NAMALWA (cell line): ENCODE results near the gene COL20A1.
"Not testable (repeated sequence)": the region's sequence is repeated elsewhere in the genome, so short reads cannot be mapped to it uniquely, and the experiment has no call there.

ENCODE experiments used
- DNase-seq: peaks from one replicate; pipeline ENCODE4 v3.0.0-alpha.2; 2015; ENCODE audit warnings: low spot score

COL20A1 gene

DNA sequence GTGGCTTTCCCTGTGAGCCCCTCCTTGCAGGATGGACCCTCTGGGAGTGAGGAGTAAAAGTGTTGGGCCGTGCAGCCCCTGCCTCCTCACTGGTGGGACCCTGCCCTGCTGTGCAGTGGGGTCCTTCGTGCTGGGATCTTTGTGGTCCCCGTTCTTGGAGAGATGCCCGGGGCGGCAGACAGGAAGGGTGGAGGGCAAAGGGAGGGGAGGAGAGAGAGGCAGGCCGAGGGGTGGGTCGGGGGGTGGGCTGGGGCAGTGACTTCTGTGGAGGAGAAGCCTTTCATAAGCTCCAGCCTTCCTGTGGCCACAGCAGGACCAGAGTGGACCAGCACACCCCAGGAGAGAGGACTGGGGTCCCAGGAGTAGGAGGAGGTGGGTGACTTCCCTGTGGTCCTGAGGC is at the start of gene COL20A1:
COL20A1 (plus strand) TSS at position 283 of the 400 bp plus-strand sequence. CDS start 1,922 bp downstream, outside the sequence.
- no peak for DNase-seq

DNA sequence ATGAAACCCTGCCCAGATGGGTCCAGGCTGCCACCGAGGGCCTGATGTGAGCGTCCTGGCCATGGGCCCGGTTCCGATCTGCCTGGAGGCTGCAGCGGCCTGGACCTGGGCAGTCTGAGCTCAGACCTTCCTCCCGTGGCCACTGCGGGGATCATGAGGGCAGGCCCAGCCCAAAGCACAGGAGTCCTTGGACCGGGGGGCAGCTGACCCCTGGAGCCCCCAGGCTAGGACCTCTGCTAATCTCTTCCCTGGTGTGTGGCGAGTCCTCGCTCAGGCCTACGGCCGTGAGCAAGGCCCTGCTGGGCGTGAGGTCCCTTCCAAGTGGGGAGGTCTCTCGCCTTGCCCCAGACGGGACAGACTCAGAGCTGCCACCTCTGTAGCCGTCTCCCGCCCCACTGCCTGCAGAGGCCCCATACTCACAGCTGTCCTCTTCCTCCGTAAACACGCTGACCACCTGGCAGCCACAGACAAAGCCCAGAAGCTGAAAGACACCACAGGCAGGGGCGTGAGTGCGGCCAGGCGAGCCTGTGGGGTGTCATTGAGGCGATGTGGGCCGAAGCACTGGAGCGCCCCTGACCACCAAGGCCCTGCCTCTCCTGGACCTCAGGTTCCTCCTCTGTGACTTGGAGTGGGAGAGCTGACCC is 49.3 kb upstream of the COL20A1 start:
- DNase-seq, result no peak

DNA sequence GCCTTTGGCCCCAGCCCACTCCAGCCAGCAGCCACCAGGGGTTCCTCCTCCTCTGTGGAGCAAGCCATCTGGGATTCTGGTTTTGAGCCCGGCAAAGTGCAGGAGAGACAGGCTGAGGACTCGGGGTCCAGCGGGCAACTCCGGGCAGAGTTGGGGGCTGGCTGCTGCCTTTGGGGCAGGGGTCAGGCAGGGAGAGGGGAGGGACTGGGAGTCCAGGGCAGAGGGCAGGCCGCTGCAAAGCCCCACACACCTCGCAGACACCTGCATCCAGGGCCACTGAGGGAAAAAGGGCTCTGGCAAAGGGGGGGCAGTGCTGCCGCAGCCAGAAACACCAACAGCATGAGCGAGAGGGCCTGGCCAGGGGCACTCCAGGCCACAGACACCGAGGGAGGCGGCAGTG is 48.5 kb upstream of the COL20A1 start:
- no peak for DNase-seq

DNA sequence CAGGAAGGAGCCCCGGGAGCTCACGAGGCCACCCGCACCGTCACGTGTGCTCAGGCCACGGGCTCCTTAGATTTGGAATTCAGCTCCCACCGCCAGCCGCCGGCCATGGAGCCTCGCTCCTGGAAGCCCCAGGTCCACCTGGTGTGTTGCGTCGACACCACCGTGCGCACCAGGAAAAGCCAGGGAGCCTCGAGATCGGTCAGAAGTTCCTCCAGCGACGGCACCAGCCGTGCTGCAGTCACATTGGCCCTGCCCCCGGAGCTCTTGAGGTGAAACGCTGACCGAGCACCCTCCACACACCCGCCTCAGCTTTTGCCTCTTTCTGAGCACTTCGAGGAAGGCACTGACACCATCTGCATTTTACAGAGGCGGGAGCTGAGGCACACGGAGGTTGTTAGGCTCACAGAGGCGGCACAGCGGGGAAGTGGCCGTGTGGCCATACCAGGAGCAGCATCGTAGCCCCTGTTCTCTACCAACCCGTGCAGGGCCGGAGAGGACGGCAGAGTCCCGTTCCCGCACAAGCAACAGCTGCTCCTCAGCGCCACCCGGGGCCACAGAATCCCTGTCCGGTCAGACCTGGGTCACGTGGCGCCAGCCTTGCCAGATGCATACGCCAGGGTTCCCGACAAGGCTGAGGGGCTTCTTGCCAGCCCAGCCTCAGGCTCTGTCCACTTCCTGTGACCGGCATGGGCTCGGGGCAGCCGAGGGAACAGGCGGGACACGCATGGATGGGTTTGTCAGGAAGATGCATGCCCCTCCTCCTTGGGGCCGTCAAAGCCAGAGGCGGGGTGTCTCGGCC is 46.3 kb upstream of the COL20A1 start:
- no peak for DNase-seq

DNA sequence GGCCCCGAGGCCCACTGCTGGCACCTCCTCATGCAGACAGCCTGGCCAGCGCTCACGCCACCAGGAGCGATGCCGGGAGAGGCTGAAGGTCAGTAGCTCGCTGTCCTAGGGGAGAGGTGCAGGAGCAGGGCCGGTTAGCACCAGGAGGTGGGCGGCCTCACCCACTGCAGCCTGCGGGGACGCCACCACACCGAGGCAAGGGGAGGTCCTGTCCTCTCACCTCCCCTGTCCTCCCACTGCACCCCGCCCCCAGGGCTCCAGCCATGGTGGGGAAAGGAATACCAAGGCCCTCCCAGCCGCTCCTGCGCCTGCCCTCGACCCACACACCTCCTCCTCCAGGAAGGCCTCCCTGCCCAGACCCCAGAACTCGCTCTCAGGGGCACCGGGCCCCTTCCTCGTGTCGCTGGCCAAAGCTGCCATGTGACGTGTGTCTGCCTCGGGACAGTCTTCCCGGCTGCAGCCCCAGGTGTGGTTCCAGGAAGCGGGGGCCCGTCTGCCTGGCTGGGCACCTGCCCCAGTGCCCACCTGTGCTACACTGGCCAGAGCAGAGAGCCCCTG is 45.2 kb upstream of the COL20A1 start:
- DNase-seq, result no peak

DNA sequence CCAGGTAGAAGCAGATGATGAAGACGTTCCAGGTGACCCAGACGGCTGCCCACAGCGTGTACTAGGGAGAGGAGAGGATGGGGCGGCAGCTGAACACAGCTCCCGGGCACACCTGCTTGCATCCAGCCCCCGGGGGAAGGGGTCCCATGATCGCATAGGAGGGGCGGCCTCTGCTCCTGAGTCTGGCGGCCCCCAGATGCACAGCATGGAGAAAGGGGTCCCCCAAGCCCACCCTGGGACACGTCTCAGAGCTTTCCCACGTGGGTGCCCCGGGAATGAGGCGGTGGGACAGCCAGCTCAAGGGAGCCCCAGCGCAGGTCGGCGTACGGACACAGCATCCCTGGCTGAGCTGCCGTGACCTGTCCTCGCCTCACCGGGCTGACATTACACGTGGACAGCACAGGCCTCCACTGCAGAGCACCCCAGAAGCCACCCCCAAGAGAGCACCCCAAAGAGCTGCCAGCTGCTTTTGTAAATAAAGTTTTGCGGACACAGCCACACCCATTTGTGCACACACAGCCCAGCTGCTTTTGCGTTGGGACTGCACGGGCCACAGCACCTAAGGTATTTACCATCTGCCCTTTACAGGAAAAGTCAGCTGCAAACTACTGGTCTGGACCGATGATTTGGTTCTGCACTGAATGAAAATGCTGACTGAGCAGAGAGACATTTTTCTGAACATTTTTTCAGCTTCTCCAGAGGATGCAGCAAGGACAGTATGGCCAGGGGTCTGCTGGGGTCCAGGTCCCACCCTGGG is 44.0 kb upstream of the COL20A1 start:
- DNase-seq, result peak; percentile 58

DNA sequence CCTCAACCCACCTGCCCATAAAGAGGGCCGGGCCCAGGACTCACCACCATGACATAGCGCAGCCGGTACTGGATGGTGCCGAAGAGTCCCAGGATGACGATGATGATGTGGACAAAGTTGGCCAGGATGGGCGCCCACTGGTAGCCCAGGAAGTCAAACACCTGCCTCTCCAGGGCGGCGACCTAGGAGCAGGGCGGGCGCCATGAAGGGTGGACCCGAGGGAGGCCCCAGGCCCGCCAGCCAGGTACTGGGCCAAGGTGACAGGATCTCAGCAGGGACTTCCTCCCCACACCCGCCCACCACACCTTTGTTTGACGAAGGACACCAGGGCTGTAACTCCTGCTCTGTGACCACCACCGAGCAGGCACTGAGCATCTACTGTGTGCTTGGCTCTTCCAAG is 43.1 kb upstream of the COL20A1 start:
- no peak for DNase-seq

DNA sequence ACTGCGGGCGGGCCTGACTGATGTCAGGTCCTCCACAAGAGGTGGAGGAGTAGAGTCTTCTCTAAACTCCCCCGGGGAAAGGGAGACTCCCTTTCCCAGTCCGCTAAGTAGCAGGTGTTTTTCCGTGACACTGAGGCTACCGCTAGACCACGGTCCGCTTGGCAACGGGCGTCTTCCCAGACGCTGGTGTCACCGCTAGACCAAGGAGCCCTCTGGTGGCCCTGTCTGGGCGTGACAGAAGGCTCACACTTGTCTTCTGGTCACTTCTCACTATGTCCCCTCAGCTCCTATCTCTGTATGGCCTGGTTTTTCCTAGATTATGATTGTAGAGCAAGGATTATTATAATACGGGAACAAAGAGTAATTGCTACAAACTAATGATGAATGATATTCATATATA is 41.6 kb upstream of the COL20A1 start:
- DNase-seq, result not testable (repeated sequence)

DNA sequence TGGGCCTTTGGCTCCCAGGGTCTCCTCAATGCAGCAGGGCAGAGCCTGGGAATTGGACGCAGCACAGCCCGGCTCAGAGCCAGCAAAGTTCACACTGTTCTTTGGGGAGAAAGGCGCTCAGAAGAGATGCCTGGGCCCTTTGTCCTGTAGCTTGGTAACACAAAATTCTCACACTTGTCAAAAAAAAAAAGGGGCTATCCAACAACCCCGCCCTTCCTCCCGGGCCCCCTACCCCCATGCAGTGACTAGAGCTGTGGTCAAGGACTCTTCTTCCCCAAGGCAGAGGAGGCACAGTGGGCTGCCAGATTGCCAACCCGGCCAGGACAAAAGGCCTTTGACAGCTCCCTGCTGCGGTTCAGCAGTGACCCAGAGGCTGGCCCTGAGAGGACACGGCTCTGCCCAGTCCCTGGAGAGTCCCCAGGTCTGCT is 40.7 kb upstream of the COL20A1 start:
- DNase-seq, result no peak

DNA sequence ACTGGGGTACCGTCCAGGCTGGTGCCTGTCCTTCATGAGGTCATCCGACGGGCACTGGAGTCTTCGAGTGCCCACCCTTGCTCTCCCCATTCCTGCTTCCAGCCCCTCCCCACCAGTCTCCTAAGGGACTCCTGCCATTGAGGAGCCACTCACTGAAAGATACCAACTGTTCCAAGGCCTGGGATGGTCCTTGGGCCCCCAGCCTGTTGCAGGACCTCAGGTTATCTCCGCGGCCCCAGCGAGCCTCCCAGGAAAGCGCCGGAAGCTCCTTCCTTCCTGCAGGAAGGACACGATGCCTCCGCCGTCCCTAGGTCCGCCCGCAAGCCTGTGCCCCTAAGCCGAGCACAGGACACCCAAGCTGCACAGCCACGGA is 39.9 kb upstream of the COL20A1 start:
- no peak for DNase-seq

DNA sequence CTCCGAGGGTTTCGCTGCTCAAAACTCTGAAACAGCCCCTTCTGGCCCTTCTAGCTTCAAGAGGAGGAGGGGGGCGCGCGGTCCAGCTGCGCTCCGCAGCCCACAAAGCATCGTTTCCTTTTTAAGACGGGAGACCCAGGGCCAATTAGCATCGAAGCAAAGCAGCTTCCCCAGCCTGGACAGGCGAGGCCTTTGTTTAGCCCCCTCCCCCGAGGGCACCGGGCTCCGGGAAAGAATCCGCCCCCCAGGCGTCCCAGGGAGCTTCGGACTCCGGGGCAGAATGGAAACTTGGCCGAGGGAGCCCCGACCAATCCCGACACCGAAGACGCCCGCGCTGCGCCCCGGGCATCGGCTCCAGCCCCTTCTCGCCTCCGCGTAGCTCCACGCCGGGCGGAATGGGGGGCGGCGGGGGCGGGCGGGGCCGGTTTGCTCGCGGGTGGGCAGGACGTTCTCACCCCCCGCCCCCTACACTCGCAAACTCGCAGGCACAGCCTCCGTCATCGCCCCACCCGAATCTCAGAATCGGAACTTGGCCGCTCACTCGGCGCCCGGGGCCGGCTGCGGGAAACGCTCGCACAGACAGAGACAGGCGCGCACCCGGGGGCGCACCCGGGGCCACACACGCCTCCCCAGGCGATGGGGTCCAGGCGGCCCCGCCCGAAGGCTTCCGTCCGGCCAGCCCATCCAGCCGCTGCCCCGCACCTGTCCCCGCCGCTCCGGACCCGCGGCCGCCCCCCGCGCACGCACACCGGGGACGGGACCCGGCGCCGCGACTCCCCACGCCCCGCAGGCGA is 39.4 kb upstream of the COL20A1 start:
- no peak for DNase-seq

DNA sequence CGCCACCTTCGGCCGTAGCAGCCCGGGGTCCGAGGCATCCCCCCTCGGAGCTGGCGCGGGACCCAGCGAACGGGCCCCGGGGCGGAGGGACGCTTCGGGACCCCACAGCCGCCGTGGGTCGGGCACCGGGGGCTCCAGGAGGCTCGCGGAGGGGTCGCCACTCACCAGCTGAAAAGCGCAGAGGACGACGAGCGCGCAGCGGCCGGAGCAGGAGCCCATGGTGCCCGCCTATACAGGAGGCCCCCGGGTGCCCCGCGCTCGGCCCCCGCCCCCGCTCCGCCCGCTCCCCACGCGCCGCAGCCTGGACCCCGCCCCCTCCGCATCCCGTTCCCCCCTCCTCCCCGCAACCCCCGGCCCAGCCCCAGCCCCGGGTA is 38.8 kb upstream of the COL20A1 start, which contains the start of gene NKAIN4:
NKAIN4 (minus strand) TSS at position 232 of the 374 bp plus-strand sequence; CDS start at position 219, 13 bp downstream.
- no peak for DNase-seq

DNA sequence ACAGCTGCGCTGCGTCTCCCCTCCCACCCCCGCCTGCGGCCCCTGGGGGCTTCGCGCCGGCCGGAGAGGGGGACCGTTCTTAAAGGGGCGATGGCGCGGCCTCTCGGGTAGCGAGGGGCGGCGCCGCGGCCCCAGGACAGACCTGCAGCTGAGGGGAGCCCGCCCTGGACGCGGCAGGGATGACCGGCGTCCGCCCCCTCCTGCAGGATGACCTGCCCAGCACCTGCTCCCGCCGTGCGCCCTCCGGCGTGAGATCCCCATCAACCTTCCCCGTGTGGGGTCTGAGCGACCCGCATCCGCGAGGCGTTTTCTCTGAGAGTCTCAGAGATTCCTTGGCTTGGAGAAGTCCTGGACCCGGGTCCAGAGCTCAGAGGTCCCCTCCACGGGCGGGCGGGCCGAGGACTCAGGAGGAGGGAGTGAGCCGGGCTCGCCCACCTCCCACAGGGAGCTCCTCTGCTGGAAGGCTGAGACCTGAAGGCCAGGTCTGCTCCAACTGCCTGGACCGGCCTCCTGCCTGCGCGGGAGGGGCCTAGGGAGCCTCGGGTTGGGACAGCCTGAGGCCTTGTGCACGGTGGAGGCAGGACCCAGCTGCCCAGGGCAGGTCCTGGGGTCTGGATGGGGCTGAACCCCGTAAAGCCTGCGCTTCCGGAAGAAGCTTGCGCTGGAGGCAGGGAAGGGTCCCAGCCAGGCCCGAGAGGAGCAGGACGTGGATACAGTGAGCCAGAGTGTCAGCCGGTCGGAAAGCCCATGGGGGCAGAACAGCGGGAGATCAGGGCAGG is 38.2 kb upstream of the COL20A1 start:
- DNase-seq, result no peak

DNA sequence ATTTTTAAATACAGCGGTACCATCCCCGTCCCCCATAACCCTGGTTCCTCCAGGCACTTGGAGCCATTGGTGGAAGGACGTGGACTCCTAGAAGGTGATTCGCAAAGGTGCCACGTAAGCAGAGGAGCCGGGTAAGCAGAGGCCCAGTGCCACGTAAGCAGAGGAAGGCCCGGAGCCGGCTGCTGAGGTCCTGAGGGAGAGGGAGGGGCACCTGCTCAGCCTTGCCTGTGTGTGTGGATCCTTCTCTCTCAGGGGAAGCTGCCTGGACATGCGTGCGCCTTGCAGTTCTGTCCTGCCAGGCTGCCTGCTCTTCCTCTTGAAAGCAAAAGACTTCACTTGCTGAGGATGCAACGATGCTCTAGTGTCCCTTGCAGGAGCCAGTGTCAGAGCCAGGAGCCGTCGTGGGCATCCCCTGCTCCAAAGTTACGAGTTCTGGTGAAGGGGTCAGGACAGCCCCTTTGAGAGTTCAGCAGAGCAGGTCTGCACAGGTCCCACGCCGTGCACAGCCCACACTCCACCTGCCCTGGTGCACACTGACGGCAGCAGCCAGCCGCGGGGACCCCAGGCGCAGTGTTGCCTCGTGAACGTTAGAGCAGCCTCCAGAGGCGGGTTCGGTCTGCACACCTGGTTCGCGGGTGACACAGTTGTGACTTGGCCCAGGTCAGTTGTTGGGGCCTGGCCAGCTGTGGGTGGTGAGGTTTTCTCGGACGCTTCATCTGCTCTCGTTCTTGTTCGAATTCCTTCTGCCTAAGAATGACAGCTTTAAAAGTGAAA is 36.9 kb upstream of the COL20A1 start:
- DNase-seq, result no peak

DNA sequence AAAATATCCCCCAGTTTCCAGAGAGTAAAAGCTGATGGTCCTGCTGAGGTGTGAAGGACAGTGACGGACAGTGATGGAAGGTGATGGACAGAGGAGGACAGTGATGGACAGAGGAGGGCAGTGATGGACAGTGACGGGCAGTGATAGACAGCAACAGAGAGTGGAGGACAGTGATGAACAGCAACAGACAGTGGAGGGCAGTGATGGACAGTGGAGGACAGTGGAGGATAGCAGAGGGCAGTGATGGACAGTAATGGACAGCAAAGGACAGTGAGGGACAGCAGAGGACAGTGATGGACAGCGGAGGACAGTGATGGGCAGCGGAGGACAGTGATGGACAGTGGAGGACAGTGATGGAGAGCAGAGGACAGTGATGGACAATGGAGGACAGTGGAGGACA is 36.0 kb upstream of the COL20A1 start:
- DNase-seq, result no peak

DNA sequence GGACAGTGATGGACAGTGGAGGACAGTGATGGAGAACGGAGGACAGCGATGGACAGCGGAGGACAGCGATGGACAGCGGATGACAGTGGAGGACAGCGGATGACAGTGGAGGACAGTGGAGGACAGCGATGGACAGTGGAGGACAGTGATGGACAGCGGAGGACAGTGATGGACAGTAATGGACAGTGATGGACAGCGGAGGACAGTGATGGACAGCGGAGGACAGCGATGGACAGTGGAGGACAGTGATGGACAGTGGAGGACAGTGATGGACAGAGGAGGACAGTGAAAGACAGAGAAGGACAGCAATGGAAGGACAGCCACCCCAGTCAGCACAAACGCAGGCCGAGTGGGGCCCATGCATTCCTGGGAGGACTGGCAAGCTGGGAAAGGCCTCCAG is 35.4 kb upstream of the COL20A1 start:
- no peak for DNase-seq

DNA sequence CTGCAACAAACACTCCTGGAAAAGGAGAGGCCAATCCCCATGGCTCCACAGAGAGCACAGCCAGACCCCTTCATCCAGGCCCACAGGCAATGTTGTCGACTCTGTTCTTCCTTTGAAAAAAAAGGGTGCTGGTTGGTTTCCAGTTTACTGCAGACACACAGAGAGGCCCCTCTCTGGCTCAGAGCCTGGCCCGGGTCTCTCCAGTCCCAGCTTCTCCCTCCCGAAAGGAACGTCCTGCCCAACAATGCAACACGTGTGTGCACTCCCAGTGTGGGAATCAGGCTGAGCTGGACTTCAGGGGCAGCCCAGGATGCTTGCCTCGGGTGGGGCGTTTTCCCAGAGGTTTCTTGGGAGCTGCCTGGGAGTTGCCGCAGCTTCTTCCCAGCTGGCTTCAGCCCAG is 34.2 kb upstream of the COL20A1 start:
- no peak for DNase-seq

DNA sequence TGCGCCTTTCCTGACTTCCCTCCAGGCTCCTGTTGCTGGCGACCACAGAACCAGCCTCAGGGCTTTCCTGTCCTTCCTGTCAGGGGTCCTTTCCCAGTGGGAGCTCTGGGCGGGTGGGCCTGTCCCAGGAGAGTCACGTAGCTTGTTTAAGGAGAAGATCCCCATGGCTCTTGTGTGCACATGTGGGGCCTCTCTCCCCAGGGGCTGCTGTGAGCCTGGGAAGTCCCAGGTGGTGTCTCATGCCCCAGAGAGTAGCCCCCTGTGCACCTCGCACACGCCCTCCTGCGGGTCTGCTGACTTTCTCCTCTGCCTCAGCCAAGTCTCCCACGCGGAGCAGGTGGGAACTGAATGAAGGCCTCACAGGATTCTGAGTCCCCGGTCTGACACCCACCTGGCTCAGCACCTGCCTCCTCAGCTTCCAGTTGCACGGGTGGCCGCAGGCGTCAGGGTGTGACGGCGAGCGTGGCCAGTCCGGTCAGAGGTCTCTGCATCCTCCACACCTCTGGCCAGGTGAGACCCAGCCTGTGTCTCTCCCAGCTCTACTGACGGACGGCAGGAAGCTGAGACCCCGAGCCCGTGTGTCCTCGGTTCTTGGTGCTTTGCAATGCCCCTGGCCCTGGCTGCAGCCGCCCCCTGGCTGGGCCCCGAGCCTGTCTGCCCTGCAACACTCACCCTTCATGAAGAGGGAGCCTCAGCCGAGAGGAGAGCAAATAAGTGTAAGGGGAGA is 33.1 kb upstream of the COL20A1 start:
- no peak for DNase-seq

DNA sequence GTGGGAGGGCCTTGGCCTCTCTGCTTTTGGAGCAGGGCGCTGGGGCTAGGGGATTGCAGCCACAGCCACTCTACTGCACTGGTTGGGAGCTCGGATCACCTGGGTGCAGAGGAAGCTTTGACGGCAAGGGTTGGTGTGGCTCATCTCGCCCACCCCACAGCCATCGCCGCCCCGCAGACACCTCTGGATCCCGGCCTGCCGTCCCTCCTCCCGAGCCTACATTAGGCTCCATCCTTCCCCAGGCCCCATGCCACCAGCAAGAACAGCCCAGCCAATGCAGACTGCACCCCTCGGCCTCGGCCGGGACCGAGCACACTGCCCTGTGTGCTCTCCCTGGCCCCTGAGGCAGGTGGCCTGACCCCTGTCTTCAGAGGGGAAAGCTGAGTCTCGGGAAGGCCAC is 32.5 kb upstream of the COL20A1 start:
- no peak for DNase-seq
